Activated T-cell treated with anti-CD3 and anti-CD28 coated beads for 1 hour (primary cell): ENCODE results near the gene OR6B3.

Source experiments
- DNase-seq: peaks from one replicate; pipeline ENCODE4 v3.0.0-alpha.2; 2020; ENCODE audit warnings: low read depth

The OR6B3 gene

GRCh38 chr2:240053173-240054155, at the start of gene OR6B3:
TSS of gene OR6B3 (minus strand) at chr2:240053521.
- no peak for DNase-seq

GRCh38 chr2:240098349-240098748, 45.0 kb upstream of the OR6B3 start:
- DNase-seq: no peak

GRCh38 chr2:240095556-240096523, 42.5 kb upstream of the OR6B3 start:
- no peak for DNase-seq

GRCh38 chr2:240089306-240089705, 36.0 kb upstream of the OR6B3 start:
- DNase-seq: no peak

- no peak for DNase-seq
Measured at GRCh38 chr2:240086563-240086962, 33.2 kb upstream of the OR6B3 start.

GRCh38 chr2:240078631-240079030, 25.3 kb upstream of the OR6B3 start:
- DNase-seq: no peak

GRCh38 chr2:240077442-240077841, 24.1 kb upstream of the OR6B3 start:
- DNase-seq: no peak

- DNase-seq: no peak
Measured at GRCh38 chr2:240074545-240074944, 21.2 kb upstream of the OR6B3 start.

GRCh38 chr2:240070907-240071306, 17.6 kb upstream of the OR6B3 start:
- no peak for DNase-seq

GRCh38 chr2:240069829-240070228, 16.5 kb upstream of the OR6B3 start:
- DNase-seq: no peak

GRCh38 chr2:240068193-240068592, 14.9 kb upstream of the OR6B3 start:
- no peak for DNase-seq

GRCh38 chr2:240066489-240066888, 13.2 kb upstream of the OR6B3 start:
- no peak for DNase-seq

- DNase-seq: no peak
Measured at GRCh38 chr2:240064898-240065297, 11.6 kb upstream of the OR6B3 start.

- DNase-seq: peak; percentile 37
Measured at GRCh38 chr2:240060977-240061591, 7.8 kb upstream of the OR6B3 start.

GRCh38 chr2:240056678-240057077, 3.4 kb upstream of the OR6B3 start:
- no peak for DNase-seq

GRCh38 chr2:240055177-240055917, 2.0 kb upstream of the OR6B3 start:
- no peak for DNase-seq

GRCh38 chr2:240052524-240052923, 797 bp downstream of the OR6B3 start:
- no peak for DNase-seq

- no peak for DNase-seq
Measured at GRCh38 chr2:240051697-240052096, 1.6 kb downstream of the OR6B3 start.

- no peak for DNase-seq
Measured at GRCh38 chr2:240050278-240050677, 3.0 kb downstream of the OR6B3 start.

GRCh38 chr2:240048237-240048636, 5.1 kb downstream of the OR6B3 start:
- DNase-seq: no peak

GRCh38 chr2:240045098-240045497, 8.2 kb downstream of the OR6B3 start:
- no peak for DNase-seq
